HUES6 (cell line): ENCODE data around the gene MAP3K1.

ENCODE experiments used
- H3K27ac ChIP-seq: 2 replicates; pipeline ENCODE4 v1.7.0; 2013; ENCODE audit warnings: low read depth, mild to moderate bottlenecking, low read length, inconsistent platforms
- H3K27me3 ChIP-seq: 2 replicates; pipeline ENCODE4 v1.6.1; 2013; ENCODE audit warnings: low read length; ENCODE audit not compliant: control insufficient read depth, insufficient read depth
- H3K36me3 ChIP-seq: 2 replicates; pipeline ENCODE4 v1.6.1; 2013; ENCODE audit warnings: low read length; ENCODE audit not compliant: control insufficient read depth, insufficient read depth
- H3K4me1 ChIP-seq: 2 replicates; pipeline ENCODE4 v1.6.1; 2013; ENCODE audit warnings: low read length; ENCODE audit not compliant: control insufficient read depth, insufficient read depth
- H3K4me3 ChIP-seq: 2 replicates; pipeline ENCODE4 v1.5.1; 2013; ENCODE audit warnings: low read depth, low read length
- H3K9ac ChIP-seq: one replicate; pipeline ENCODE4 v1.6.1; 2013; ENCODE audit warnings: mild to moderate bottlenecking, low read length
- H3K9me3 ChIP-seq: 2 replicates; pipeline ENCODE4 v1.6.1; 2013; ENCODE audit warnings: low read depth, low read length; ENCODE audit not compliant: control insufficient read depth, insufficient read depth

Gene MAP3K1

DNA sequence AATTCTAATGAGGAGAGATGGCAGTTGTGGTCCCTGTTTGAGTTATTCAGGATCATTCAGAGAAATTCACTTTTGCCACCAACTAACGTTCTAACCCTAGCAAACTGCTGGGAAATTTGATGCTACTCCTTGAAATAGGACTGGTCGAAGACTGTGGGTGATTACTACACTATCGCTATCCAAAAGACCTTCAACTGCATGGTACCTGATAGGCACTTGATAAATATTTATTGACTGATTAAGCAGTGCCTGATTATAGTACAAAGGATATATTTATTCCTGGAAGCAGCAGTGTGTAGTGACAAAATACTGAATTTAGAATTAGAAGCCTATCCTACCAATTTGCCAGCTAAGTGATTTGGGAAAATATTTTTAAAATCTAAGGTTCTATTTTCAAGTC is 14.1 kb upstream of the MAP3K1 start:
- Histone ChIP-seq H3K4me3 (no peak overlapping the region), H3K9ac (no peak overlapping the region), H3K4me1 (no peaks in the 10 kb centered on the region), H3K27me3 (no peaks in the 10 kb centered on the region), H3K9me3 (no peaks in the 10 kb centered on the region), H3K27ac (no peak overlapping the region), H3K36me3 (no peaks in the 10 kb centered on the region)

DNA sequence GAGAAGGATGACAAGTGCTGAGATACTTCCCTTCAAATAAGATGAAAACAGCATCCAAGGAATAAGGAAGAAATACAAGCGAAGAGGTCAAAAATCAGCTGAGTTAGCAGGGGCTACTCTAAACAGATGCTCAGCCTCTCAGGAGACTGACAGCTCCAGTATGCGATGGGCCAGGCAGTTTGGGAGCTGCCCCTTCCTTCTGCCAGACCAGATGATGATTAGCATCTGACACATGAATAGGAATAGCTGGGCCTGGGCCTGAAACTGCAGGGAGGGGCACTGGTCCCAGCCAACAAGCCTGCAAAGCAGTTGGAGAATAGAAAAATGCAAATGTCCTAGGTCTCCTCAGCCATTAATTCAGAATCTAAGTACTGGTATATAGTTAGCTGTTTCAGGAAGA is 13.1 kb upstream of the MAP3K1 start:
- Histone ChIP-seq H3K9me3 (no peaks in the 10 kb centered on the region), H3K36me3 (no peaks in the 10 kb centered on the region), H3K27me3 (no peaks in the 10 kb centered on the region), H3K9ac (no peak overlapping the region), H3K27ac (no peak overlapping the region), H3K4me1 (no peaks in the 10 kb centered on the region), H3K4me3 (no peak overlapping the region)

GRCh38 chr5:56803025-56803424 is 12.3 kb upstream of the MAP3K1 start:
- H3K4me1 ChIP-seq = no peaks in the 10 kb centered on the region
- H3K27me3 ChIP-seq = no peaks in the 10 kb centered on the region
- H3K4me3 ChIP-seq = no peak overlapping the region
- H3K27ac ChIP-seq = no peak overlapping the region
- no peaks in the 10 kb centered on the region for H3K36me3 ChIP-seq
- no peaks in the 10 kb centered on the region for H3K9me3 ChIP-seq
- no peak overlapping the region for H3K9ac ChIP-seq

DNA sequence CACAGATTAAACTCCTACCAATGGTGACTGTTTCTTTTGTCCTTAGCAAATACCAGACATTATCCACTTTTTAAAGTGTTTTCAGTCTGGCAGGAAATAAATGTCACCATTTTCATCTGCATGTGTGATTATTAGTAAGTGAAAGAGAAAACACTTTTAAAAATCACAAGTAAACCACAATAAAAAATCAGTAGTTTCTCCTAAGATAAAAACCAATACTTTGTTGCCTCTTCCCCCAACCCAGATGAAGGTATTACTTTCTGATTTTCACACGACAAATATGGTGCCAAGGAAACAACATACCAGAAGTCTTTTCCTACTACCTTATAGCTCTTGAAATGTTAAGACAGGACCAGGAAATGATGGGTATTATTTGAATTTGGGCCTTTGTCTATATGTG is 11.5 kb upstream of the MAP3K1 start:
- Histone ChIP-seq H3K36me3 (no peaks in the 10 kb centered on the region), H3K9ac (no peak overlapping the region), H3K4me1 (no peaks in the 10 kb centered on the region), H3K9me3 (no peaks in the 10 kb centered on the region), H3K4me3 (no peak overlapping the region), H3K27ac (no peak overlapping the region), H3K27me3 (no peaks in the 10 kb centered on the region)

GRCh38 chr5:56807679-56808078 is 7.7 kb upstream of the MAP3K1 start:
- Histone ChIP-seq H3K9ac (no peak overlapping the region), H3K4me3 (no peak overlapping the region), H3K9me3 (no peaks in the 10 kb centered on the region), H3K27me3 (no peaks in the 10 kb centered on the region; the same call in 1 of the 2 replicates), H3K27ac (no peak overlapping the region), H3K4me1 (no peaks in the 10 kb centered on the region), H3K36me3 (no peaks in the 10 kb centered on the region)

GRCh38 chr5:56808211-56808610 is 7.1 kb upstream of the MAP3K1 start:
- H3K9ac ChIP-seq = no peak overlapping the region
- H3K27me3 ChIP-seq = peaks cover 5% of the 10 kb centered on the region
- 0 out of 2 replicates have a peak, but pooled peaks cover 2% of the 10 kb centered on the region for H3K4me1 ChIP-seq
- no peak overlapping the region for H3K4me3 ChIP-seq
- H3K36me3 ChIP-seq = no peaks in the 10 kb centered on the region
- H3K27ac ChIP-seq = no peak overlapping the region
- H3K9me3 ChIP-seq = no peaks in the 10 kb centered on the region

DNA sequence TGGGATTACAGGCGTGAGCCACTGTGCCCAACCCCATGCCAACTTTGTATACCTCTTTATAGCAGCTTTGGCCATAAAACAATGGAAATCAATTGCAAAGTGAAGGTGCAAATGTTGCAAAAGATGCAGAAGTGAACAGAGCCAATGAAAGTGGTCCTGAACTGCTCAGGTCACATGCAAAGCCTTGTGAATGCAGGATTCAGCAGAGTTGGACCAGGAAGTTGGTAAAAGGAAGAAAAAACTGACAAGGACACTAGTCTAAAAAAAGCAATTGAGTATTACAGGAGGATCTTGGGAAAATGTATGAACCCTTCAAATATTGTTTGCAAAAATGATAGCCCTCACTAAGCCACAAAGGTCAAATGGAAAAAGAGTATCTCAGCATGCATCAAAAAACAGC is 4.5 kb upstream of the MAP3K1 start:
- peaks cover 13% of the 10 kb centered on the region for H3K27me3 ChIP-seq
- no peak overlapping the region for H3K4me3 ChIP-seq
- no peak overlapping the region for H3K9ac ChIP-seq
- H3K36me3 ChIP-seq = no peaks in the 10 kb centered on the region
- peaks cover 6% of the 10 kb centered on the region; the same call in 1 of the 2 replicates for H3K4me1 ChIP-seq
- no peaks in the 10 kb centered on the region for H3K9me3 ChIP-seq
- no peak overlapping the region for H3K27ac ChIP-seq

DNA sequence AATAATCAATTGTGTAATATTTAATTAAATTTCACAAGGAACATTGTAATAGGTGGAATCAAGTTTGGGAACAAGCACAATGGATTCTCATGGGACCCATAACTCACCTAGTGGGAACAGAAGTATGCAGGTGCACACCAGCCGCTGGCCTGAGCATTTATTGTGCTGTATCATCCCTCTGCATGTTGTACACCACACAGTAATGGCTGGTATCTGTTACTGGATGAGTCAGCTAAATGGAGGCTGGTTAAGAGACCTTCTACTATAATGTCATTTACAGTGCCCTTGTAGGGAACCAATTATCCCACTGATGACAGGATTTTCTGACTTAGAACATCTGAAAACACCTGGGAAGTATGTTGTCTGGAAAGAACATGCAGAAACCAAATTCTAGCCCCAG is 3.2 kb upstream of the MAP3K1 start:
- H3K9ac ChIP-seq = no peak overlapping the region
- H3K27ac ChIP-seq = no peak overlapping the region
- peaks cover 8% of the 10 kb centered on the region; the same call in 1 of the 2 replicates for H3K4me1 ChIP-seq
- H3K4me3 ChIP-seq = no peak overlapping the region
- H3K27me3 ChIP-seq = peaks cover 13% of the 10 kb centered on the region
- no peaks in the 10 kb centered on the region for H3K9me3 ChIP-seq
- no peaks in the 10 kb centered on the region for H3K36me3 ChIP-seq

DNA sequence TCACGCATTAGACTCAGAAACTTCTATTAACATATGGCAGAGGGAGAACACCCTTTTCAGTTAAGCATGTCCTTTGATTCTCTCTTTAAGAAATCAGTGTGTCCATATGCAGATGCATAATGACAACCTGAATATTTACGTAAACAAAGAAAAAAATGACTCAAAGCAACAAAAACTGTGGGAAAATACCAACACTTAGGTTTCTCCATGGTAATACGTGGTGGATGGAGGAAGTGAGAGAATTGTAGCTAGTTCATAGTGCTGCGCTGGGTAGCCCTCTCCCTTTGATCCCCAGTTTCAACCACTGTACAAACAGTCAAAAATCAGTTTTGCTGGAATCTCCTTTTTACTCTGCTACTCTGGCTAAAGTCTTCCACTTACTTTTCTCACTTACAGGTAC is 2.0 kb upstream of the MAP3K1 start:
- Histone ChIP-seq H3K27me3 (peaks cover 13% of the 10 kb centered on the region), H3K4me1 (peaks cover 18% of the 10 kb centered on the region), H3K9me3 (no peaks in the 10 kb centered on the region), H3K36me3 (no peaks in the 10 kb centered on the region), H3K9ac (no peak overlapping the region), H3K4me3 (peak overlapping the region; percentile 82), H3K27ac (no peak overlapping the region)

GRCh38 chr5:56814361-56814962 is 887 bp upstream of the MAP3K1 start:
- Histone ChIP-seq H3K9me3 (no peaks in the 10 kb centered on the region), H3K4me1 (peaks cover 29% of the 10 kb centered on the region), H3K27ac (no peak overlapping the region), H3K36me3 (no peaks in the 10 kb centered on the region), H3K4me3 (peak overlapping the region; percentile 82), H3K9ac (peak overlapping the region; percentile 39), H3K27me3 (peaks cover 13% of the 10 kb centered on the region)

DNA sequence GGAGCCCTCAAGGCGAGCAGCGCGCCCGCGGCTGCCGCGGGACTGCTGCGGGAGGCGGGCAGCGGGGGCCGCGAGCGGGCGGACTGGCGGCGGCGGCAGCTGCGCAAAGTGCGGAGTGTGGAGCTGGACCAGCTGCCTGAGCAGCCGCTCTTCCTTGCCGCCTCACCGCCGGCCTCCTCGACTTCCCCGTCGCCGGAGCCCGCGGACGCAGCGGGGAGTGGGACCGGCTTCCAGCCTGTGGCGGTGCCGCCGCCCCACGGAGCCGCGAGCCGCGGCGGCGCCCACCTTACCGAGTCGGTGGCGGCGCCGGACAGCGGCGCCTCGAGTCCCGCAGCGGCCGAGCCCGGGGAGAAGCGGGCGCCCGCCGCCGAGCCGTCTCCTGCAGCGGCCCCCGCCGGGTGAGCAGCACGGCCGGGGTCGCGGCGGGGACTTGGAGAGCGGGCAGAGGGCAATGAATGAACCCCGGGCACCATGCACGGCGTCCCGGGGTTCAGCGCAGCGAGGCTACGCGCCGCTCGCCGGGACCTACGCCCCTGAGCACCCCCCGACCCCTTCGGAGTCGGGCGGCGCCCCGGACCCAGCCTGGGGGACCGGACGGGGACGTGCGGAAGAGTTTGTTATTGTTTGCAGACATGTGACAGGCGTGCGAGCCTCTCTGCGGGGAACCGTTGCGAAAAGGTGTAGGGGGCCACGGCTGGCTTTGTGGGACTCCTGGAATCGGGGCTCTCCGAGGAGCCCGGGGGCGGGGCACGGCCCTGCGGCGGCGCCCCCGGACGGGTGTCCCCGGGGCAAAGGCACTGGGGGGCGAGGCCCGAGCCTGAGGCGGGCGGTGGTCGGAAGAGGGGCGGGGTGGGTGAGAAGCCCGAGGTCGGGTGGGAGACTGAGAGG is 553 bp downstream of the MAP3K1 start:
- peak overlapping the region; percentile 82 for H3K9ac ChIP-seq
- H3K36me3 ChIP-seq = no peaks in the 10 kb centered on the region
- peak overlapping the region; percentile 56; the same call in 1 of the 2 replicates for H3K27ac ChIP-seq
- H3K4me3 ChIP-seq = peak overlapping the region; percentile 82
- H3K27me3 ChIP-seq = peaks cover 13% of the 10 kb centered on the region
- H3K4me1 ChIP-seq = peaks cover 31% of the 10 kb centered on the region
- no peaks in the 10 kb centered on the region for H3K9me3 ChIP-seq
